ENCODE results near the gene ADAMTS9. TPM values are rescaled to one million over a fixed set of nuclear protein-coding genes. Genes with fewer than 3 reads are reported as not detected.

The ADAMTS9 gene
- total RNA-seq, 1 experiment from 2014 or later = 0.46 TPM

DNA sequence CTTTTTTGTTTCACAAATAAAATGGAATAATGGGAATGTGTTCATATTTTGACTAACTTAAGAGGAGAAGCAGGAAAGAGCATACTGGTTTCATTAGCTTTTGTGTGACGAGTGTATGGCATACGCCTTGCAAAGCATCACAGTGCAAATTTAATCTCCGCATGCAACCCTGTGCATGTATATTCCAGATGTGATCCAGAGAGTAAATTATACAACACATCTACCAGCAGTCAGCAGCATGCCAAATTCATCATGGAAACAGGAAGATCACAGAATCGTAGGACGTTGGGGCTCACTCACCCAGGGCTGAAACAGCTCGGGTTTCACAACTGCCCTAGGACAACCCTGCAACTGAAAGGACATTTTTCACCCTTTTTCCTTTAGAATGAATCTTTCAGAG, 53.4 kb downstream of the ADAMTS9 start:
- H3K23ac ChIP-seq (ENCODE audit: insufficient read length, low read depth, low read length) = no peak overlapping the region
- H2BK20ac ChIP-seq (ENCODE audit: low read depth, low read length, poor library complexity, severe bottlenecking) = no peak overlapping the region
- no peaks in the 10 kb centered on the region for H3K79me2 ChIP-seq (ENCODE audit: insufficient read depth, low read length)
- no peak overlapping the region for H3K4me3 Mint-ChIP-seq
- H2BK12ac ChIP-seq (ENCODE audit: insufficient read length, low read depth, low read length) = no peak overlapping the region
- no peak overlapping the region for H2AFZ ChIP-seq (ENCODE audit: low read length)
- no peaks in the 10 kb centered on the region for H3K4me1 ChIP-seq (ENCODE audit: insufficient read depth, low read length)
- no peak overlapping the region for H3K4ac ChIP-seq (ENCODE audit: low read depth, low read length)
- H3K36me3 Mint-ChIP-seq (ENCODE audit: insufficient read depth in 1 of 3, low read depth in 3 of 3) = no peaks in the 10 kb centered on the region
- no peak overlapping the region for H4K5ac ChIP-seq (ENCODE audit: insufficient read length, low read depth, low read length)
- no peak for DNase-seq
- no peak overlapping the region for H4K8ac ChIP-seq (replicated peaks; ENCODE audit: insufficient read length, low read depth, low read length)
- no peak overlapping the region for H3T11ph ChIP-seq (ENCODE audit: low read length)
- H3K9me3 ChIP-seq (ENCODE audit: control insufficient read depth, low read depth, low read length) = no peaks in the 10 kb centered on the region
- H3K79me1 ChIP-seq (ENCODE audit: insufficient read depth, low read depth, low read length, poor library complexity, severe bottlenecking) = no peaks in the 10 kb centered on the region
- peaks cover 1% of the 10 kb centered on the region; the same call in 1 of the 2 replicates for H3K27me3 Mint-ChIP-seq (ENCODE audit: low read depth)
- H3K27me3 ChIP-seq (ENCODE audit: insufficient read depth, low read length) = no peaks in the 10 kb centered on the region
- no peak overlapping the region for H4K91ac ChIP-seq (ENCODE audit: insufficient read length, low read depth, low read length)
- H2BK5ac ChIP-seq (ENCODE audit: insufficient read length, low read length) = no peak overlapping the region
- H2BK120ac ChIP-seq (ENCODE audit: low read depth, low read length, poor library complexity, severe bottlenecking) = no peak overlapping the region
- no peak overlapping the region for H3K4me2 ChIP-seq (ENCODE audit: insufficient read depth, insufficient read length, low read length)
- no peaks in the 10 kb centered on the region for H4K20me1 ChIP-seq (ENCODE audit: control insufficient read depth, insufficient read depth, insufficient read length)
- TF ChIP-seq, protein P1, sequence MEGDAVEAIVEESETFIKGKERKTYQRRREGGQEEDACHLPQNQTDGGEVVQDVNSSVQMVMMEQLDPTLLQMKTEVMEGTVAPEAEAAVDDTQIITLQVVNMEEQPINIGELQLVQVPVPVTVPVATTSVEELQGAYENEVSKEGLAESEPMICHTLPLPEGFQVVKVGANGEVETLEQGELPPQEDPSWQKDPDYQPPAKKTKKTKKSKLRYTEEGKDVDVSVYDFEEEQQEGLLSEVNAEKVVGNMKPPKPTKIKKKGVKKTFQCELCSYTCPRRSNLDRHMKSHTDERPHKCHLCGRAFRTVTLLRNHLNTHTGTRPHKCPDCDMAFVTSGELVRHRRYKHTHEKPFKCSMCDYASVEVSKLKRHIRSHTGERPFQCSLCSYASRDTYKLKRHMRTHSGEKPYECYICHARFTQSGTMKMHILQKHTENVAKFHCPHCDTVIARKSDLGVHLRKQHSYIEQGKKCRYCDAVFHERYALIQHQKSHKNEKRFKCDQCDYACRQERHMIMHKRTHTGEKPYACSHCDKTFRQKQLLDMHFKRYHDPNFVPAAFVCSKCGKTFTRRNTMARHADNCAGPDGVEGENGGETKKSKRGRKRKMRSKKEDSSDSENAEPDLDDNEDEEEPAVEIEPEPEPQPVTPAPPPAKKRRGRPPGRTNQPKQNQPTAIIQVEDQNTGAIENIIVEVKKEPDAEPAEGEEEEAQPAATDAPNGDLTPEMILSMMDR (conservative IDR thresholded peaks at IDR 0.05) = no peak
- no peak overlapping the region for H3K9ac ChIP-seq (ENCODE audit: extremely low read depth, insufficient read length, low read length)
- peaks cover 0 to 10% of the 10 kb centered on the region in 2 experiments; a peak in 3 of 4 replicates for H3K4me1 Mint-ChIP-seq
- H3K18ac ChIP-seq (ENCODE audit: insufficient read length, low read depth, low read length) = no peak overlapping the region
- H3K56ac ChIP-seq (ENCODE audit: insufficient read length, low read depth, low read length) = no peak overlapping the region
- H3K27ac Mint-ChIP-seq = no peak overlapping the region
- no peaks in the 10 kb centered on the region for H3K23me2 ChIP-seq (ENCODE audit: insufficient read length, low read depth, low read length, poor library complexity, severe bottlenecking)
- H2AK5ac ChIP-seq (ENCODE audit: insufficient read length, low read length) = no peak overlapping the region
- no peak overlapping the region for H3K14ac ChIP-seq (ENCODE audit: insufficient read depth, low read length)
- H2BK15ac ChIP-seq (ENCODE audit: low read depth, low read length) = no peak overlapping the region
- no peak overlapping the region for H3K27ac ChIP-seq (ENCODE audit: insufficient read length, low read depth, low read length)
- no CpG with 5 or more reads among the region's 6 CpGs for WGBS (ENCODE audit: extremely low coverage, insufficient read length, low lambda C conversion rate)
- no peaks in the 10 kb centered on the region for H3K9me3 Mint-ChIP-seq
